KOPT-K1 (cell line): ENCODE measurements around the gene DLG2.

ENCODE experiments used
- H3K27ac ChIP-seq: fragments of 200-600 bp; sonication (generic); 2 replicates; pipeline ENCODE4 v1.5.1; 2016; ENCODE audit warnings: antibody characterized with exemption, mild to moderate bottlenecking, low read depth, low read length; ENCODE audit not compliant: poor library complexity, severe bottlenecking
- H3K36me3 ChIP-seq: fragments of 200-600 bp; sonication (generic); 2 replicates; pipeline ENCODE4 v1.5.1; 2017; ENCODE audit warnings: antibody characterized with exemption, mild to moderate bottlenecking, low read length, moderate library complexity; ENCODE audit not compliant: insufficient read depth
- H3K9me3 ChIP-seq: fragments of 200-600 bp; sonication (generic); 2 replicates; pipeline ENCODE4 v1.5.1; 2017; ENCODE audit warnings: antibody characterized with exemption, low read length, mild to moderate bottlenecking; ENCODE audit not compliant: insufficient read depth, poor library complexity, severe bottlenecking

Gene DLG2

DNA sequence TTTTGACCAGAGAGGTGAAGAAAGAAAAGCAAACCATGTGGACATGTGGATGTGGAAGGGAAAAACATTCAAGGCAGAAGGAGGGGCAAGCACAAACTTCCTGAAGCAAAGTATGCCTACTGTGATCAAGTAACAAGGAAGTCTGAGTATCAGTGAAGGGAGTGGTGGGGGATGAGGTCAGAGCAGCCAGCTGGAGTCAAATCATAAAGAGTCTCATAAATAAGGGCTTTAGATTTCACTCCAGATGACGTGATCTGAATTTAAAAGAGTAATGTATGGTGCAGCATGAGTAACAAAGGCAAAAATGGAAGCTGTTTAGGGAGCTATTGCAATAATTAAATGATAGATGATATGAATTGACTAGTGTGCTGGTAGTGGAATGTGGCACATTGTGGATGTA, 1675.6 kb downstream of the DLG2 start:
- no peaks in the 10 kb centered on the region for H3K9me3 ChIP-seq
- no peaks in the 10 kb centered on the region for H3K36me3 ChIP-seq
- no peak overlapping the region for H3K27ac ChIP-seq

DNA sequence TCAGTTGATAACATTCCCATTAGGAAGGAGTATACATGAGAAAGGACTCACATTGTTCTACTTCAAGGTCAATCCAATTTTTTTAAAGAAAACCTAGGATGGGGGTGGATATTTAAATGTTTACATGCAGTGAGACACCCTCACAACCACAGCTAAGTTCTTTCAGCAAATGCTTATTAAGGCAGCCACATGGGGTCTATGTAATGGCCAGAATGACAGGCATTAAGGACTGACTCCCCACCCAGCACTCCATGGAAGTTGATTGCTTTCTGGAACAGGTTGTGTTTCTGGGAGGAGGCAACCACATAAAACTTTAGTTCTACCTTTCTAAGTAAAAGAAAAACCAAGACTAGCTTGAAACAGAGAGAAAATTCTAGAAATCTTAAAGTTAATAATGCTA, 1678.9 kb downstream of the DLG2 start:
- Histone ChIP-seq H3K36me3 (no peaks in the 10 kb centered on the region), H3K9me3 (no peaks in the 10 kb centered on the region), H3K27ac (no peak overlapping the region)

- Histone ChIP-seq H3K27ac (no peak overlapping the region), H3K36me3 (no peaks in the 10 kb centered on the region), H3K9me3 (no peaks in the 10 kb centered on the region)
These were observed 1681.2 kb downstream of the DLG2 start for GRCh38 chr11:83945976-83946375.

GRCh38 chr11:83941050-83941449, 1686.1 kb downstream of the DLG2 start:
- no peaks in the 10 kb centered on the region for H3K9me3 ChIP-seq
- H3K36me3 ChIP-seq = no peaks in the 10 kb centered on the region
- H3K27ac ChIP-seq = no peak overlapping the region

GRCh38 chr11:83938148-83938547, 1689.0 kb downstream of the DLG2 start:
- H3K36me3 ChIP-seq = no peaks in the 10 kb centered on the region
- H3K27ac ChIP-seq = no peak overlapping the region
- H3K9me3 ChIP-seq = no peaks in the 10 kb centered on the region

- Histone ChIP-seq H3K27ac (no peak overlapping the region), H3K9me3 (no peaks in the 10 kb centered on the region), H3K36me3 (no peaks in the 10 kb centered on the region)
These were observed 1694.1 kb downstream of the DLG2 start for GRCh38 chr11:83933008-83933407.

GRCh38 chr11:83927422-83927821, 1699.7 kb downstream of the DLG2 start:
- Histone ChIP-seq H3K27ac (no peak overlapping the region), H3K9me3 (no peaks in the 10 kb centered on the region), H3K36me3 (no peaks in the 10 kb centered on the region)

DNA sequence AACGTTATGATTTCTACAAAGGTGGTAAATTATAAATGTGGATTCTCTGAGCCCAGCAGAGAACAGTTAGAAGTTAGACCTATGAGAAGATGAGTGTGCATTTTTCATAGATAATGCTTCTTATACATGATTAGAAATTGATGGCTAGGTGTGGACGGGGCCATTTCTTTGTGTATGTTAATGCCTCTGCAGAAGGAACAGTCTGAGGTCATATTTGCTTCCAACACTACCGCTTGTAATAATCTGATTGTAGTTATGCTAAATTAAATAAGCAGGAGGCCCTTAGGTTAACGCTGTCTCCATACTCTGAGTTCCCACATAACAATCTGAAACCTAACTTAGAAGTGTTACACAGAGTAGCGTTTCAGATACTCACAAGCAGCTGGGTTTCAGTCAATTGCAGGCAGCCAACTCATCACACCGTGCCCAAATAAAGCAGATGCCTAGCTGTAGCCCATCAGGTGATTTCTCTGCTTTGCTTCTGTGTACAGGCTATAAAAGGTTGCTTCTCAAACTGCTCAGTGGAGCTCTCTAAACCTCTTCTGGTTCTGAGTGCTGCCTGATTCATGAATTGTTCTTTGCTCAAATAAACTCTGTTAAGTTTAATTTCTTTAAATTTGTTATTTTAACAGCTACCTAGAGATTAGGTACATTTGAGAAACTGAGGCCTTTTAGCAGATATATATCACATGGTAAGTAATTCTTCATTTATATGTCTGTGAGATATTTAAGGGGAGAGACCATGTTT, 1702.2 kb downstream of the DLG2 start:
- Histone ChIP-seq H3K36me3 (no peaks in the 10 kb centered on the region), H3K9me3 (no peaks in the 10 kb centered on the region), H3K27ac (no peak overlapping the region)

GRCh38 chr11:83923961-83924360, 1703.2 kb downstream of the DLG2 start:
- Histone ChIP-seq H3K36me3 (no peaks in the 10 kb centered on the region), H3K9me3 (no peaks in the 10 kb centered on the region), H3K27ac (no peak overlapping the region)

- Histone ChIP-seq H3K9me3 (no peaks in the 10 kb centered on the region), H3K36me3 (no peaks in the 10 kb centered on the region), H3K27ac (no peak overlapping the region)
These were observed 1704.2 kb downstream of the DLG2 start for GRCh38 chr11:83922953-83923352.

DNA sequence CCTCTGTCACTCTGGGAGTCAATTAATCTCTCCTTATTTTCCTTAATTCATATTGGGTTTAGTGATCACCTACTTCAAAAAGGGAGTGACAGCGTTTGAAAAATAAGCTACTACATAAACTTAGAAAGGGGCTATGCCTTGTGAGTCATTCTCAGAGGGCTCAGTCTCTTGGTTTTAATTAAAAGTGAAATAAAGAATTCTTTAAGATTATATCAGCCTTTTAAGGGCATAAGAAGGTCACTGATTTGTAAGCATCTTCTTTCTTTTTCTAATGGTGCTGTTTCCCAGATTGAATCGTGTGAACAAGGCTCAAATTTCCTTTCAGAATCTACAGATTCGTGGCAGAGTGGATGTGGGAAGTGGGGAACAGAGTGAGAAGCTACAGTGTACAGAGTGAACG, 1704.8 kb downstream of the DLG2 start:
- no peaks in the 10 kb centered on the region for H3K36me3 ChIP-seq
- no peak overlapping the region for H3K27ac ChIP-seq
- no peaks in the 10 kb centered on the region for H3K9me3 ChIP-seq

DNA sequence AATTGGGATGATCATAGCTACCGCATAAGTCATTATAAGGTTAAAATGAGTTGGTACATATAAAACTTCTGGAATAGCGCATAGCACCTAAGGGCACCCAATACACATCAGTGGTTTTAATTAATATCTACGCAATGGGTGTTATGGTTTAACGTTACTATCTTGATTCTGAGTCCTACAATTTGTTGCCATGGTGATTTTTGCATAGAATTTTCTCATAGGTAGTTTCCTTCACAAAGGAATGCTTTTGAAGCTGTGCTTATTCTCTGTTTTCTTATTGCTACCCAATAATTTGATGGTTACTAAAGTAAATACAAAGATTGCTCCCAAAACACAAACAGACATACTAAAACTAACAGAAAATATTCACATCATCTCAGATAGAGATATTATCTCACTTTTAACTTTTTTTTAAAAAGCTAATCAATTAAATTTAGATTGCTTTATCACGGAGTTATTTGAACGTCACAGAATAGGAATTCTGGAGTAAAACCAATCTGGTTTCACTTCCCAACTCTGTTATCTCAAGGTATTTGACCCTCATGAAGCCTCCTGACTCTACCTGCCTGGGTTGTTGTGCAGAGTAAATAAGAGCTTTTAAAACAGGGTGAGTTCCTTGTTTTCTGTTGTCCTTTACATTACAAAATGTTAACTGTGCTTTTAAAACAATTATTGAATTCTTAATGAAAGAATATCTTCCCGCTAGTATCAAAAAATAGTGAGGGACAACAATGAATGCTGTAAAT, 1705.5 kb downstream of the DLG2 start:
- no peaks in the 10 kb centered on the region for H3K9me3 ChIP-seq
- no peaks in the 10 kb centered on the region for H3K36me3 ChIP-seq
- H3K27ac ChIP-seq = no peak overlapping the region

DNA sequence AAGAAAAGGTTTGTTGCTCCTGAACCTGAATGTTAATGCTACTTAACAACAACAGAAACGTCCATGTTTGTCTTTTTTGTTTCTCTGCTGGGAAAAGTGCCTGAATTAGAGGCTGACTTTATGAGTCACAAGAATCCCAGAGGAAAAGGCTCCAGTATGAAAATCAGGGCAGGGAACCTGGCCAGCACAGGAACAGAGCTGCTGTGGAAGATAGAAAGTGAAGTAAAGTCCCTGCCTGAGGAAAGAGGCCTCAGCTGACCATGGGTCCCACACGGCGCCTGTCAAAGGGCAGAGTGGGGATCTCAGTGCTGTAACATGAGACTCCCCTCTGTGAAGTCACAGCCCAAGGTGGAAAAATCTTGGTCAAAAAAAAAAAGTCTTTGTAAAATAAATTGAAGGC, 1708.7 kb downstream of the DLG2 start:
- Histone ChIP-seq H3K9me3 (no peaks in the 10 kb centered on the region), H3K36me3 (no peaks in the 10 kb centered on the region), H3K27ac (no peak overlapping the region)

GRCh38 chr11:83914995-83915394, 1712.1 kb downstream of the DLG2 start:
- Histone ChIP-seq H3K9me3 (no peaks in the 10 kb centered on the region), H3K27ac (no peak overlapping the region), H3K36me3 (no peaks in the 10 kb centered on the region)

GRCh38 chr11:83909579-83910534, 1717.3 kb downstream of the DLG2 start:
- Histone ChIP-seq H3K27ac (no peak overlapping the region), H3K9me3 (no peaks in the 10 kb centered on the region), H3K36me3 (no peaks in the 10 kb centered on the region)
